HL-60 (cell line): ENCODE data around the gene MDFIC.

ENCODE experiments used
- DNase-seq, 2 experiments: peaks; one replicate each; pipeline ENCODE4 v3.0.0-alpha.2; 2010 to 2020; ENCODE audit warnings: low read depth in 1 of 2, low spot score in 1 of 2
- H3K27ac ChIP-seq: fragments of 250-450 bp; sonication (Bioruptor Pico); replicated peaks from 2 replicates; pipeline ENCODE4 v1.5.1; 2020; ENCODE audit warnings: mild to moderate bottlenecking, moderate library complexity
- H3K27me3 ChIP-seq: fragments of 250-450 bp; sonication (Bioruptor Pico); 2 replicates; pipeline ENCODE4 v1.5.1; 2021; ENCODE audit warnings: mild to moderate bottlenecking, moderate library complexity; ENCODE audit not compliant: insufficient read depth, poor library complexity, severe bottlenecking
- H3K4me3 ChIP-seq: replicated peaks from 2 replicates; pipeline ENCODE4 v1.5.1; 2011; ENCODE audit warnings: mild to moderate bottlenecking, control low read depth, low read length; ENCODE audit not compliant: insufficient read depth
- CTCF ChIP-seq: IDR thresholded peaks from one replicate; pipeline ENCODE4 v1.5.1; 2011; ENCODE audit warnings: low read length, control low read depth, inconsistent platforms; ENCODE audit not compliant: insufficient read depth
- GABPA ChIP-seq: IDR thresholded peaks from 2 replicates; pipeline ENCODE4 v1.6.1; 2012; ENCODE audit warnings: low read depth
- POLR2AphosphoS5 ChIP-seq: IDR thresholded peaks from 2 replicates; pipeline ENCODE4 v1.6.1; 2012; ENCODE audit warnings: low read depth
- REST ChIP-seq: IDR thresholded peaks from 2 replicates; pipeline ENCODE4 v1.6.1; 2012; ENCODE audit warnings: low read depth; ENCODE audit not compliant: insufficient replicate concordance
- SPI1 ChIP-seq: IDR thresholded peaks from 2 replicates; pipeline ENCODE4 v1.6.1; 2012; ENCODE audit warnings: low read depth, mild to moderate bottlenecking, borderline replicate concordance

The MDFIC gene

DNA sequence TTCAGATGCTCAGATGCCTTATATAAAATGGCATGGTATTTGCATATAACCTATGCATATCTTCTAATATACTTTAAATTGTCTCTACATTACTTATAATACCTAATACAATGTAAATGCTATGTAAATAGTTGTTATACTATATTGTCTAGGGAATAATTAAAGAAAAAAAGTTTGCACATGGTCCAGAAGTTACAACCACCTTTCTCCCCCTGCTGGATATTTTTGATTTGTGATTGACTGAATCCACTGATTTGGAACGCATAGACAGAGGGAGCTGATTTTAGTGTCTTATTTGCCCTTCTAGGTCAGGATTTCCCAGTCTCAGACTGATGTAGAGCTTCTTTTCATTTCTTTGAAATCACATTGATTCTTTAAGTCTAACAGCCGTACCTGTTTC is 31.8 kb downstream of the MDFIC start:
- DNase-seq: no peak
- no peak overlapping the region for H3K27ac ChIP-seq

DNA sequence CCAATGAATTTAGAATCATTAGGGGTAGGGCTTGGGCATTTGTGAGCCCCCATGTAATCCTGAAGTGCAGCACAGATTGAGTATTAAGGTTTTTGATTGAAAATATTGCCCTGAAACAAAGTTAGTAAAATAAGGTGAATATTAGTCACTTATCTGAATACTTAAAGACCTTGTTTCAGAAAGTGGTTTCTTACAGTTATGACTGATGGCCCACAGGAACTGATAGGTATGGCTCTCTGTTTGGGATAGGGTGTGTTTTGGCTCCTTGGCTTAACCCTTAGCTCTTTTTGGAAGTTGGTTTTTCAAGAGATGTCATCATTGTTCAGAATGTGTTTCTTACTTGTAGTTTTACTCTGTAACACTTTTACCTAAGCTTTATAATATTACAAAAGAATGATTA is 34.8 kb downstream of the MDFIC start:
- TF ChIP-seq REST (no peak), POLR2AphosphoS5 (no peak), SPI1 (no peak), CTCF (no peak)
- H3K27ac ChIP-seq: no peak overlapping the region
- no peak for DNase-seq
- no peaks in the 10 kb centered on the region for H3K27me3 ChIP-seq
- no peak overlapping the region for H3K4me3 ChIP-seq

More for the DNA sequence above, 31.8 kb downstream of the MDFIC start:
- Histone ChIP-seq H3K27me3 (no peaks in the 10 kb centered on the region), H3K4me3 (no peak overlapping the region)
- TF ChIP-seq POLR2AphosphoS5: no peak
- TF ChIP-seq GABPA: no peak
- TF ChIP-seq SPI1: no peak
- TF ChIP-seq CTCF: no peak
- no peak for TF ChIP-seq REST

DNA sequence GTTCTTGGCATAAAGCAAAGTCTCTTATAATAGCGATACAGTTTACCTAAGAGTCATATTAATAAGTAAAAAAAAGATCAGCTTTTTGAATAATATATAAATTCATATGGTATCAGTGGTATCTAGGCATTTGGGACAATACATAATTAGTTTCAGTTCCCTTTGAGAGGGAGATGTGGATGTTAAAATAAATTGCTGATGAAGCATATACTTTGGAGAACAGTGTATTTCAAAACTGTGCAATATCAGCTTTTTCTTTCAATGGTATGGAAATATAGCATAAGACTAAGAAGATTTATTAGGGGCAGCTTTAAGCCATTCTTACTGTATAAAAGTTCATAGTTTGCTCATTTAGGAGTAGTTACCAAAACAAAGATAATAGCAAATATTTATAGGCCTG is 35.5 kb downstream of the MDFIC start:
- H3K27me3 ChIP-seq: no peaks in the 10 kb centered on the region
- TF ChIP-seq CTCF (no peak), POLR2AphosphoS5 (no peak), GABPA (no peak), REST (no peak), SPI1 (no peak)
- no peak overlapping the region for H3K4me3 ChIP-seq
- DNase-seq: no peak
- H3K27ac ChIP-seq: no peak overlapping the region
